Measurements from ENCODE around the gene METTL24. TPM values are rescaled to one million over a fixed set of nuclear protein-coding genes. Genes with fewer than 3 reads are reported as not detected.

METTL24 gene
- total RNA-seq, 1 experiment from 2014 or later: 0.61 TPM

- H3K79me1 ChIP-seq (ENCODE audit: insufficient read depth, low read depth, low read length, poor library complexity, severe bottlenecking): no peaks in the 10 kb centered on the region
- no peak overlapping the region for H3K27ac ChIP-seq (ENCODE audit: insufficient read length, low read depth, low read length)
- H3K23me2 ChIP-seq (ENCODE audit: insufficient read length, low read depth, low read length, poor library complexity, severe bottlenecking): no peaks in the 10 kb centered on the region
- H2BK12ac ChIP-seq (ENCODE audit: insufficient read length, low read depth, low read length): no peak overlapping the region
- no peaks in the 10 kb centered on the region for H3K79me2 ChIP-seq (ENCODE audit: insufficient read depth, low read length)
- Mint-ChIP-seq H3K27me3 (ENCODE audit: low read depth) (no peaks in the 10 kb centered on the region), H3K36me3 (ENCODE audit: insufficient read depth in 1 of 3, low read depth in 3 of 3) (peaks cover 24 to 54% (median 43%) of the 10 kb centered on the region in 3 experiments), H3K4me1 (no peaks in the 10 kb centered on the region), H3K27ac (no peak overlapping the region), H3K9me3 (no peaks in the 10 kb centered on the region; a peak in 1 of 5 replicates), H3K4me3 (no peak overlapping the region)
- H3K14ac ChIP-seq (ENCODE audit: insufficient read depth, low read length): no peak overlapping the region
- no peak overlapping the region for H2AK5ac ChIP-seq (ENCODE audit: insufficient read length, low read length)
- no peak overlapping the region for H4K8ac ChIP-seq (replicated peaks; ENCODE audit: insufficient read length, low read depth, low read length)
- no peaks in the 10 kb centered on the region for H3K9me3 ChIP-seq (ENCODE audit: control insufficient read depth, low read depth, low read length)
- no peak overlapping the region for H3K9ac ChIP-seq (ENCODE audit: extremely low read depth, insufficient read length, low read length)
- H2BK15ac ChIP-seq (ENCODE audit: low read depth, low read length): no peak overlapping the region
- no CpG with 5 or more reads among the region's 2 CpGs for WGBS (ENCODE audit: extremely low coverage, insufficient read length, low lambda C conversion rate)
- no peak overlapping the region for H3K18ac ChIP-seq (ENCODE audit: insufficient read length, low read depth, low read length)
- no peak overlapping the region for H4K91ac ChIP-seq (ENCODE audit: insufficient read length, low read depth, low read length)
- no peak overlapping the region for H3T11ph ChIP-seq (ENCODE audit: low read length)
- no peaks in the 10 kb centered on the region for H3K27me3 ChIP-seq (ENCODE audit: insufficient read depth, low read length)
- no peak overlapping the region for H2AFZ ChIP-seq (ENCODE audit: low read length)
- no peaks in the 10 kb centered on the region for H4K20me1 ChIP-seq (ENCODE audit: control insufficient read depth, insufficient read depth, insufficient read length)
- no peak overlapping the region for H4K5ac ChIP-seq (ENCODE audit: insufficient read length, low read depth, low read length)
- no peak overlapping the region for H3K4ac ChIP-seq (ENCODE audit: low read depth, low read length)
- H3K23ac ChIP-seq (ENCODE audit: insufficient read length, low read depth, low read length): no peak overlapping the region
- H3K56ac ChIP-seq (ENCODE audit: insufficient read length, low read depth, low read length): no peak overlapping the region
- no peak overlapping the region for H2BK5ac ChIP-seq (ENCODE audit: insufficient read length, low read length)
- no peak overlapping the region for H3K4me2 ChIP-seq (ENCODE audit: insufficient read depth, insufficient read length, low read length)
- no peak overlapping the region for H2BK120ac ChIP-seq (ENCODE audit: low read depth, low read length, poor library complexity, severe bottlenecking)
- no peak for TF ChIP-seq CTCF (conservative IDR thresholded peaks at IDR 0.05)
- H2BK20ac ChIP-seq (ENCODE audit: low read depth, low read length, poor library complexity, severe bottlenecking): no peak overlapping the region
- no peak for DNase-seq
- no peaks in the 10 kb centered on the region for H3K4me1 ChIP-seq (ENCODE audit: insufficient read depth, low read length)
These were observed 140.9 kb downstream of the METTL24 start for GRCh38 chr6:110217266-110217665.

Data from H9 (cell line).